PC-3 (cell line): Measurements from ENCODE around the gene FAM83F. TPM values are rescaled to one million over a fixed set of nuclear protein-coding genes. Genes with fewer than 3 reads are reported as not detected.

Experiments used
- ATAC-seq: fragments of 200-7000 bp; cut with Tn5 transposase; 2 replicates; pipeline ENCODE4 v1.9.1; 2020; ENCODE audit warnings: mild to moderate bottlenecking, moderate library complexity
- BruUV-seq: library from RNA; stranded (reverse); fragments of 400-500 nt; replicated peaks from 2 replicates; lab custom pipeline; 2021; lab: Mats Ljungman, UMichigan
- CTCF ChIA-PET: fragments of 300-600 bp; sonication (Branson Sonifier 250); formaldehyde crosslinking; loops from one replicate; lab custom pipeline; 2022; ENCODE audit warnings: antibody characterized with exemption; lab: Charles Lee
- POLR2A ChIA-PET: fragments of 300-600 bp; sonication (Branson Sonifier 250); formaldehyde crosslinking; loops from one replicate; lab custom pipeline; 2022; ENCODE audit warnings: antibody characterized with exemption; ENCODE audit not compliant: unreplicated experiment; lab: Charles Lee
- DNase-seq: peaks from one replicate; pipeline ENCODE4 v3.0.0-alpha.2; 2015
- H2AFZ ChIP-seq: fragments of 300-600 bp; sonication (generic); 2 replicates; pipeline ENCODE4 v1.6.0; 2016; ENCODE audit warnings: antibody characterized with exemption, low read length
- H3F3A ChIP-seq: fragments of 300-600 bp; sonication (generic); one replicate; pipeline ENCODE4 v1.6.0; 2017; ENCODE audit warnings: antibody characterized with exemption, low read length, control low read depth, mild to moderate bottlenecking; ENCODE audit not compliant: unreplicated experiment
- H3K27ac ChIP-seq: fragments of 300-600 bp; sonication (generic); 2 replicates; pipeline ENCODE4 v1.5.1; 2016; ENCODE audit warnings: mild to moderate bottlenecking, low read length
- H3K27me3 ChIP-seq: fragments of 300-600 bp; sonication (generic); 2 replicates; pipeline ENCODE4 v1.6.1; 2016; ENCODE audit warnings: low read length, mixed read lengths
- H3K36me3 ChIP-seq: fragments of 300-600 bp; sonication (generic); 2 replicates; pipeline ENCODE4 v1.6.1; 2016; ENCODE audit warnings: low read depth, mixed run types, low read length, mixed read lengths
- H3K4me1 ChIP-seq: fragments of 300-600 bp; sonication (generic); 2 replicates; pipeline ENCODE4 v1.5.1; 2016; ENCODE audit warnings: low read length; ENCODE audit not compliant: insufficient read depth
- H3K4me2 ChIP-seq: fragments of 300-600 bp; sonication (generic); 2 replicates; pipeline ENCODE4 v1.6.0; 2016; ENCODE audit warnings: low read length
- H3K4me3 ChIP-seq: fragments of 300-600 bp; sonication (generic); 2 replicates; pipeline ENCODE4 v1.5.1; 2016; ENCODE audit warnings: mild to moderate bottlenecking, low read length, mixed read lengths
- H3K79me2 ChIP-seq: fragments of 300-600 bp; sonication (generic); 2 replicates; pipeline ENCODE4 v1.6.1; 2017; ENCODE audit warnings: low read length, mixed read lengths
- H3K9ac ChIP-seq: fragments of 300-600 bp; sonication (generic); 2 replicates; pipeline ENCODE4 v1.6.0; 2016; ENCODE audit warnings: mild to moderate bottlenecking, low read length
- H3K9me2 ChIP-seq: fragments of 300-600 bp; sonication (generic); replicated peaks from 2 replicates; pipeline ENCODE4 v1.6.1; 2016; ENCODE audit warnings: mixed run types, low read length, mixed read lengths
- H3K9me3 ChIP-seq: fragments of 300-600 bp; sonication (generic); 2 replicates; pipeline ENCODE4 v1.6.1; 2016; ENCODE audit warnings: low read length, mixed read lengths
- H4K20me1 ChIP-seq: fragments of 300-600 bp; sonication (generic); 2 replicates; pipeline ENCODE4 v1.6.1; 2016; ENCODE audit warnings: low read length, mixed read lengths
- CTCF ChIP-seq: fragments of 300-600 bp; sonication (generic); conservative IDR thresholded peaks from 2 replicates; pipeline ENCODE4 v1.5.1; 2017; ENCODE audit warnings: antibody characterized with exemption, low read depth, mild to moderate bottlenecking, low read length
- EZH2 ChIP-seq: fragments of 300-600 bp; sonication (generic); IDR thresholded peaks from one replicate; pipeline ENCODE4 v1.6.1; 2017; ENCODE audit warnings: antibody characterized with exemption, mild to moderate bottlenecking, low read length; ENCODE audit not compliant: unreplicated experiment
- EZH2phosphoT487 ChIP-seq: fragments of 300-600 bp; sonication (generic); IDR thresholded peaks from 2 replicates; pipeline ENCODE4 v1.6.1; 2018; ENCODE audit warnings: mild to moderate bottlenecking, antibody characterized with exemption, low read length, borderline replicate concordance
- intact Hi-C: fragments of 100-400 bp; cut with micrococcal nuclease; formaldehyde crosslinking; loops from 2 replicates; pipeline ENCODE4 v1.9.0; 2023
- total RNA-seq: library from RNA; depleted of rRNA; stranded (reverse); fragments of >200 nt; gene quantifications from 2 replicates; pipeline ENCODE4 v1.2.3, GENCODE V29; 2014

FAM83F gene
- total RNA-seq, 1 experiment from 2014 or later: 5.5 TPM

- Histone ChIP-seq H3K4me2 (no peak overlapping the region), H3F3A (no peaks in the 10 kb centered on the region), H3K79me2 (no peaks in the 10 kb centered on the region), H3K9me2 (no peaks in the 10 kb centered on the region), H3K9ac (no peak overlapping the region), H4K20me1 (no peaks in the 10 kb centered on the region), H3K27ac (no peak overlapping the region), H3K4me1 (no peaks in the 10 kb centered on the region), H2AFZ (no peak overlapping the region), H3K4me3 (no peak overlapping the region), H3K36me3 (no peaks in the 10 kb centered on the region), H3K27me3 (no peaks in the 10 kb centered on the region), H3K9me3 (no peaks in the 10 kb centered on the region)
- intact Hi-C loops: no loop called here
- ChIA-PET POLR2A (no interaction called here), CTCF (no interaction called here)
- ATAC-seq (no peak), DNase-seq (no peak)
- no peak for TF ChIP-seq EZH2phosphoT487
- no peak for TF ChIP-seq EZH2
- BruUV-seq: no TSS peak
Observed at GRCh38 chr22:40028098-40028425, 33.3 kb downstream of the FAM83F start.

GRCh38 chr22:40029189-40029890 lies 34.6 kb downstream of the FAM83F start:
- Histone ChIP-seq H3K27ac (no peak overlapping the region), H3K4me1 (no peaks in the 10 kb centered on the region), H3K9me3 (no peaks in the 10 kb centered on the region), H4K20me1 (no peaks in the 10 kb centered on the region), H3K4me3 (no peak overlapping the region), H3K9me2 (no peaks in the 10 kb centered on the region), H3K79me2 (no peaks in the 10 kb centered on the region), H3K4me2 (no peak overlapping the region), H3K9ac (no peak overlapping the region), H3K27me3 (no peaks in the 10 kb centered on the region), H3K36me3 (no peaks in the 10 kb centered on the region), H2AFZ (no peak overlapping the region), H3F3A (no peaks in the 10 kb centered on the region)
- TF ChIP-seq EZH2phosphoT487: no peak
- ATAC-seq (no peak), DNase-seq (no peak)
- ChIA-PET CTCF (no interaction called here), POLR2A (interaction anchor here (0.6 kb wide), 1 partner anchor 510 kb away, joined by 3 read pairs; no protein-coding TSS in a partner anchor)
- BruUV-seq: no TSS peak
- intact Hi-C loops: no loop called here

GRCh38 chr22:40030026-40030757 lies 35.4 kb downstream of the FAM83F start:
- BruUV-seq: no TSS peak
- Histone ChIP-seq H3K36me3 (no peaks in the 10 kb centered on the region), H3K9me3 (no peaks in the 10 kb centered on the region), H3K4me3 (no peak overlapping the region), H4K20me1 (no peaks in the 10 kb centered on the region), H3F3A (no peaks in the 10 kb centered on the region), H2AFZ (no peak overlapping the region), H3K4me1 (no peaks in the 10 kb centered on the region), H3K27ac (no peak overlapping the region), H3K27me3 (no peaks in the 10 kb centered on the region), H3K9me2 (no peaks in the 10 kb centered on the region), H3K4me2 (no peak overlapping the region), H3K79me2 (no peaks in the 10 kb centered on the region), H3K9ac (no peak overlapping the region)
- DNase-seq: no peak
- TF ChIP-seq CTCF (no peak), EZH2 (no peak), EZH2phosphoT487 (no peak)
- intact Hi-C loops: no loop called here
- no peak for ATAC-seq
- ChIA-PET POLR2A (interaction anchor here (0.6 kb wide), 1 partner anchor 510 kb away, joined by 3 read pairs; no protein-coding TSS in a partner anchor), CTCF (no interaction called here)
